ENCODE measurements around the gene LRRC8D.

LRRC8D gene

GRCh38 chr1:89866568-89866967 is 45.7 kb downstream of the LRRC8D start:
- no peak for DNase-seq (ENCODE audit: low read depth in 2 of 2)

- DNase-seq (ENCODE audit: low read depth in 2 of 2) = no peak
Observed at GRCh38 chr1:89870998-89871397, 50.2 kb downstream of the LRRC8D start.

- DNase-seq (ENCODE audit: low read depth in 2 of 2) = no peak
Observed at GRCh38 chr1:89871768-89872473, 51.1 kb downstream of the LRRC8D start.

- no peak for DNase-seq (ENCODE audit: low read depth in 2 of 2)
Observed at GRCh38 chr1:89872567-89872966, 51.7 kb downstream of the LRRC8D start.

- DNase-seq (ENCODE audit: low read depth in 2 of 2) = no peak
Observed at GRCh38 chr1:89873288-89873687, 52.5 kb downstream of the LRRC8D start.

GRCh38 chr1:89873770-89874169 is 52.9 kb downstream of the LRRC8D start:
- no peak for DNase-seq (ENCODE audit: low read depth in 2 of 2)

GRCh38 chr1:89876463-89876862 is 55.6 kb downstream of the LRRC8D start:
- DNase-seq (ENCODE audit: low read depth in 2 of 2) = no peak

- no peak for DNase-seq (ENCODE audit: low read depth in 2 of 2)
Observed at GRCh38 chr1:89877756-89878155, 56.9 kb downstream of the LRRC8D start.

GRCh38 chr1:89878256-89878655 is 57.4 kb downstream of the LRRC8D start:
- no peak for DNase-seq (ENCODE audit: low read depth in 2 of 2)

- DNase-seq (ENCODE audit: low read depth in 2 of 2) = no peak
Observed at GRCh38 chr1:89880679-89881078, 59.8 kb downstream of the LRRC8D start.

GRCh38 chr1:89881415-89882058 is 60.7 kb downstream of the LRRC8D start:
- no peak for DNase-seq (ENCODE audit: low read depth in 2 of 2)

GRCh38 chr1:89882348-89883029 is 61.7 kb downstream of the LRRC8D start:
- no peak for DNase-seq (ENCODE audit: low read depth in 2 of 2)

GRCh38 chr1:89883030-89883379 is 62.2 kb downstream of the LRRC8D start:
- no peak for DNase-seq (ENCODE audit: low read depth in 2 of 2)

- DNase-seq (ENCODE audit: low read depth in 2 of 2) = no peak
Observed at GRCh38 chr1:89884718-89885596, 64.1 kb downstream of the LRRC8D start.

- DNase-seq (ENCODE audit: low read depth in 2 of 2) = no peak
Observed at GRCh38 chr1:89887270-89887669, 66.4 kb downstream of the LRRC8D start.

GRCh38 chr1:89887713-89888112 is 66.9 kb downstream of the LRRC8D start:
- DNase-seq (ENCODE audit: low read depth in 2 of 2) = no peak

- DNase-seq (ENCODE audit: low read depth in 2 of 2) = no peak
Observed at GRCh38 chr1:89888480-89889322, 67.9 kb downstream of the LRRC8D start.

GRCh38 chr1:89889323-89889615 is 68.4 kb downstream of the LRRC8D start:
- DNase-seq (ENCODE audit: low read depth in 2 of 2) = no peak

GRCh38 chr1:89890085-89890752 is 69.4 kb downstream of the LRRC8D start:
- no peak for DNase-seq (ENCODE audit: low read depth in 2 of 2)

GRCh38 chr1:89892816-89893215 is 72.0 kb downstream of the LRRC8D start:
- no peak for DNase-seq (ENCODE audit: low read depth in 2 of 2)
